B cell (primary cell): Measurements from ENCODE around the gene SZT2. TPM values are rescaled to one million over a fixed set of nuclear protein-coding genes. Genes with fewer than 3 reads are reported as not detected.

Experiments used
- ATAC-seq: fragments of 200-7000 bp; cut with Tn5 transposase; one replicate; pipeline ENCODE4 v1.10.0; 2021; ENCODE audit warnings: low read depth, mild to moderate bottlenecking, moderate number of reproducible peaks, moderate library complexity
- CTCF ChIA-PET: fragments of 350-600 bp; sonication (Branson Sonifier 250); formaldehyde crosslinking; loops from one replicate; lab custom pipeline; 2021; ENCODE audit warnings: antibody characterized with exemption, inconsistent platforms; lab: Charles Lee
- POLR2A ChIA-PET: fragments of 350-600 bp; sonication (Branson Sonifier 250); formaldehyde crosslinking; loops from one replicate; lab custom pipeline; 2021; ENCODE audit warnings: antibody characterized with exemption; lab: Charles Lee
- DNase-seq: peaks from one replicate; pipeline ENCODE4 v3.0.0; 2013
- H2AFZ ChIP-seq: 2 replicates; pipeline ENCODE4 v1.6.1; 2012; ENCODE audit warnings: mild to moderate bottlenecking, low read depth, low read length; ENCODE audit not compliant: insufficient read depth, poor library complexity, severe bottlenecking
- H3K27ac ChIP-seq, 2 donors: 1 replicate in 1 of 2; 2 replicates in 1 of 2; pipeline ENCODE4 v1.5.1; 2012 to 2013; ENCODE audit warnings: low read length in 2 of 2, mild to moderate bottlenecking in 2 of 2, moderate library complexity in 1 of 2
- H3K27me3 ChIP-seq, 4 experiments: fragments of 200-600 bp in 1 of 4; sonication (generic) in 1 of 4; replicated peaks in 1 of 4; 1 replicate in 2 of 4; 2 replicates in 2 of 4; pipeline versions ENCODE4 v1.6.1 to v1.7.0; 2013 to 2016; ENCODE audit warnings: low read length in 3 of 4, mild to moderate bottlenecking in 2 of 4, mixed read lengths in 1 of 4, moderate library complexity in 1 of 4; ENCODE audit not compliant: insufficient read depth in 4 of 4, control insufficient read depth in 3 of 4; ENCODE audit errors: control extremely low read depth in 1 of 4
- H3K36me3 ChIP-seq, 2 experiments: replicated peaks in 1 of 2; 1 replicate in 1 of 2; 2 replicates in 1 of 2; pipeline versions ENCODE4 v1.6.1 to v1.7.1; 2013; ENCODE audit warnings: low read length in 1 of 2; ENCODE audit not compliant: insufficient read depth in 2 of 2, control insufficient read depth in 1 of 2; ENCODE audit errors: control extremely low read depth in 1 of 2, extremely low read depth in 1 of 2
- H3K4me1 ChIP-seq, 2 donors: fragments of 200-600 bp in 1 of 2; sonication (generic) in 1 of 2; 1 replicate in 1 of 2; 2 replicates in 1 of 2; pipeline versions ENCODE4 v1.5.1 to v1.6.1; 2013 to 2017; ENCODE audit warnings: low read length in 2 of 2; ENCODE audit not compliant: control insufficient read depth in 2 of 2, insufficient read depth in 2 of 2
- H3K4me2 ChIP-seq: replicated peaks from 2 replicates; pipeline ENCODE3; 2012; ENCODE audit warnings: mild to moderate bottlenecking, low read depth, low read length; ENCODE audit not compliant: poor library complexity, severe bottlenecking
- H3K4me3 ChIP-seq, 5 experiments: fragments of 200-600 bp in 1 of 5; sonication (generic) in 1 of 5; 1 replicate in 3 of 5; 2 replicates in 2 of 5; pipeline versions ENCODE4 v1.5.1 to v1.7.0; 2011 to 2016; ENCODE audit warnings: low read length in 4 of 5, mild to moderate bottlenecking in 4 of 5, low read depth in 2 of 5, control low read depth in 1 of 5, moderate library complexity in 1 of 5; ENCODE audit not compliant: insufficient read depth in 1 of 5; ENCODE audit errors: control extremely low read depth in 1 of 5, extremely low read depth in 1 of 5
- H3K79me2 ChIP-seq: fragments of 200-600 bp; sonication (generic); one replicate; pipeline ENCODE4 v1.6.0; 2016; ENCODE audit warnings: low read length; ENCODE audit not compliant: control insufficient read depth, insufficient read depth
- H3K9ac ChIP-seq: fragments of 200-600 bp; sonication (generic); 2 replicates; pipeline ENCODE4 v1.6.1; 2017; ENCODE audit warnings: mild to moderate bottlenecking, low read length, moderate library complexity
- H3K9me3 ChIP-seq, 3 donors: one replicate each; pipeline versions ENCODE4 v1.6.1 to v1.7.1; 2013; ENCODE audit warnings: low read length in 2 of 3; ENCODE audit not compliant: control insufficient read depth in 2 of 3, insufficient read depth in 1 of 3; ENCODE audit errors: control extremely low read depth in 1 of 3
- H4K20me1 ChIP-seq: 2 replicates; pipeline ENCODE4 v1.6.0; 2012; ENCODE audit warnings: mild to moderate bottlenecking, low read length; ENCODE audit not compliant: insufficient read depth, control insufficient read depth, poor library complexity, severe bottlenecking
- H3K27ac Mint-ChIP-seq: one replicate; pipeline ENCODE4 v1.8.0; 2021; ENCODE audit warnings: mixed read lengths
- H3K27me3 Mint-ChIP-seq: one replicate; pipeline ENCODE4 v1.8.0; 2021; ENCODE audit warnings: mixed read lengths
- H3K4me1 Mint-ChIP-seq: one replicate; pipeline ENCODE4 v1.8.0; 2021; ENCODE audit warnings: mixed read lengths
- H3K4me3 Mint-ChIP-seq: one replicate; pipeline ENCODE4 v1.8.0; 2021; ENCODE audit warnings: mixed read lengths
- H3K9me3 Mint-ChIP-seq: one replicate; pipeline ENCODE4 v1.8.0; 2022; ENCODE audit warnings: mixed read lengths; ENCODE audit not compliant: insufficient read depth
- EZH2 ChIP-seq: IDR thresholded peaks from 2 replicates; pipeline ENCODE4 v1.6.1; 2012; ENCODE audit warnings: borderline replicate concordance, low read depth, mild to moderate bottlenecking, moderate library complexity, low read length; ENCODE audit not compliant: insufficient read depth, poor library complexity, severe bottlenecking
- WGBS: methylation state at CpG from one replicate; pipeline ENCODE4 v1.1.5; 2013; ENCODE audit warnings: missing lambda C conversion rate; ENCODE audit not compliant: insufficient coverage; 5-methylcytosine and 5-hydroxymethylcytosine counted together
- intact Hi-C: fragments of 100-400 bp; cut with micrococcal nuclease; formaldehyde crosslinking; loops from one replicate; pipeline ENCODE4 v1.10.0; 2022
- polyA plus RNA-seq: library from polyadenylated mRNA; depleted of rRNA; stranded (reverse); fragments of >200 nt; gene quantifications from 2 replicates; pipeline ENCODE4 v1.2.3, GENCODE V29; 2012
- total RNA-seq, 2 donors: library from RNA; stranded (reverse); fragments of 120-200 nt in 1 of 2; gene quantifications; 1 replicate in 1 of 2; 2 replicates in 1 of 2; pipeline versions ENCODE4 v1.2.3 to v1.2.4, GENCODE V29; 2013 to 2022
- TF ChIP-seq, protein P1 (sequence below): fragments of 200-600 bp; IDR thresholded peaks from one replicate; pipeline ENCODE4 v1.8.0; 2022; ENCODE audit warnings: antibody characterized with exemption, mild to moderate bottlenecking

Gene SZT2
- total and polyA plus RNA-seq, 2 donors (not counting 1 experiment from before 2014, with no cell fraction given): 41.4 to 197 TPM

DNA sequence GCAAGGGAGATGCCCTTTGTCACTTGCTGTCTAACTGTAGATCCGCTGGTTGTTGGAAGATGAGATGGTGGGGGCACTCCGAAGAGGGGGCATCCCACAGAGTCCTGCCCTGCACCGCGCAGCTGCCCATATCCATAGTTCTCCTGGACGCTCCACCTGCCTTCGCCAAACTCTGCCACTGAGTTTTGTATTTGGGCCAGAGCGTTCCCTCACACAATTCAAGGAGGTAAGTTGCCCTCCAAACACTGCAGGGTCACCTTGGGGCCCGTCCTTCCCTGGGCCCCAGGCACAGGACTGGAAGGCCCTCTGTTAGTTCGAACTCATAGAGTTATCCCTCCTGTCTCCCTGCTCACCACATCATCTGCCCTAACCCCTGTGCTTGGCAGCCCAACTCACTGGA, 42.0 kb downstream of the SZT2 start:
- Histone ChIP-seq H4K20me1 (no peaks in the 10 kb centered on the region), H3K36me3 (peaks cover 0 to 86% of the 10 kb centered on the region in 2 experiments), H3K4me3 (no peak overlapping the region), H3K27me3 (no peaks in the 10 kb centered on the region), H3K79me2 (no peaks in the 10 kb centered on the region), H2AFZ (no peak overlapping the region), H3K27ac (no peak overlapping the region), H3K4me1 (no peaks in the 10 kb centered on the region), H3K9me3 (no peaks in the 10 kb centered on the region), H3K4me2 (no peak overlapping the region), H3K9ac (no peak overlapping the region)
- H3K27ac Mint-ChIP-seq: no peak overlapping the region
- ATAC-seq (no peak), DNase-seq (no peak)
- 99% methylated on average over 9 of the region's 9 CpGs for WGBS
- intact Hi-C loops: no loop called here
- no peak overlapping the region for H3K4me3 Mint-ChIP-seq
- ChIA-PET CTCF (no interaction called here), POLR2A (no interaction called here)
- H3K9me3 Mint-ChIP-seq: no peaks in the 10 kb centered on the region
- TF ChIP-seq, protein P1, sequence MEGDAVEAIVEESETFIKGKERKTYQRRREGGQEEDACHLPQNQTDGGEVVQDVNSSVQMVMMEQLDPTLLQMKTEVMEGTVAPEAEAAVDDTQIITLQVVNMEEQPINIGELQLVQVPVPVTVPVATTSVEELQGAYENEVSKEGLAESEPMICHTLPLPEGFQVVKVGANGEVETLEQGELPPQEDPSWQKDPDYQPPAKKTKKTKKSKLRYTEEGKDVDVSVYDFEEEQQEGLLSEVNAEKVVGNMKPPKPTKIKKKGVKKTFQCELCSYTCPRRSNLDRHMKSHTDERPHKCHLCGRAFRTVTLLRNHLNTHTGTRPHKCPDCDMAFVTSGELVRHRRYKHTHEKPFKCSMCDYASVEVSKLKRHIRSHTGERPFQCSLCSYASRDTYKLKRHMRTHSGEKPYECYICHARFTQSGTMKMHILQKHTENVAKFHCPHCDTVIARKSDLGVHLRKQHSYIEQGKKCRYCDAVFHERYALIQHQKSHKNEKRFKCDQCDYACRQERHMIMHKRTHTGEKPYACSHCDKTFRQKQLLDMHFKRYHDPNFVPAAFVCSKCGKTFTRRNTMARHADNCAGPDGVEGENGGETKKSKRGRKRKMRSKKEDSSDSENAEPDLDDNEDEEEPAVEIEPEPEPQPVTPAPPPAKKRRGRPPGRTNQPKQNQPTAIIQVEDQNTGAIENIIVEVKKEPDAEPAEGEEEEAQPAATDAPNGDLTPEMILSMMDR: no peak
- no peak for TF ChIP-seq EZH2
- no peaks in the 10 kb centered on the region for H3K4me1 Mint-ChIP-seq
- H3K27me3 Mint-ChIP-seq: no peaks in the 10 kb centered on the region

DNA sequence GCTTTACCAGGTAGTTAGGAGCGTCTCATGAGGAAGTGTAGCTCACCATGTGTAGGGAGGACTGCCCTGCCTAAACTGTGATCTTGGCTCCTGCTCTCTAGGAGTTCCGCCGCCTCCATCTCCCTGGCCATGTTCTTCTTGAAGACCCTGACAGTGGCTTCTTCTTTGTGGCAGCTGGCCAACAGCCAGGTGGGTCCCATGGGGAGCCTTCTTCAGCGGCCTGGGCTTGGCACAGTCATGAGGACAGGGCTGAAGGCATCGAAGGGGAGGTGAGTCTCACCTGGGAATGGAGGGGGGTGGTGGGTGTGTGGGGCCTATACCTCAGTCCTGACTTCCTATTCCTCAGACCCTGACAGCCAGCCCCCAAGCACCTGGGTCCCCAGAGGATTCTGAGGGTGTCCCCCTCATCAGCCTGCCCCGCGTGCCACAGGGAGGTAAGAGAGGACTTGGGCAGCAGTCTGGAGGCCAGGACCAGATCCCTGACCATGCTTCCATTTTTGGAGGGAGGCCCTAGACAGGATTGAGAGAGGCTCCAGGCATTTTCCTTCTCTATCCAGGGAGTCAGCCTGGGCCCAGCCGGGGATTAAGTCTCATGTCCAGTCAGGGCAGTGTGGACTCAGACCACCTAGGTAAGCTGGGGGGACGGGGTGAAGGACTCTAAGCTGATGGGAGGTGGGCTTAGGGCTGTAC, 42.6 kb downstream of the SZT2 start:
- Mint-ChIP-seq H3K27ac (no peak overlapping the region), H3K9me3 (no peaks in the 10 kb centered on the region), H3K4me3 (no peak overlapping the region), H3K27me3 (no peaks in the 10 kb centered on the region), H3K4me1 (no peaks in the 10 kb centered on the region)
- Histone ChIP-seq H4K20me1 (no peaks in the 10 kb centered on the region), H2AFZ (no peak overlapping the region), H3K9ac (no peak overlapping the region), H3K4me1 (no peaks in the 10 kb centered on the region), H3K27ac (no peak overlapping the region), H3K9me3 (no peaks in the 10 kb centered on the region), H3K4me2 (no peak overlapping the region), H3K79me2 (no peaks in the 10 kb centered on the region), H3K36me3 (peaks cover 0 to 83% of the 10 kb centered on the region in 2 experiments), H3K27me3 (no peaks in the 10 kb centered on the region), H3K4me3 (no peak overlapping the region)
- TF ChIP-seq, protein P1: no peak
- no peak for TF ChIP-seq EZH2
- no peak for ATAC-seq
- WGBS: 96% methylated on average over 7 of the region's 9 CpGs
- DNase-seq: no peak
- CTCF ChIA-PET: no interaction called here
- POLR2A ChIA-PET: no interaction called here
- intact Hi-C loops: no loop called here
